ENCODE results near the gene FEZ2.

GRCh38 chr2:36620321-36620720 lies 22.4 kb upstream of the FEZ2 start:
- TF ChIP-seq CTCF (IDR thresholded peaks at IDR 0.05): no peak
- no peak for TF ChIP-seq POLR2AphosphoS5 (IDR thresholded peaks at IDR 0.05; ENCODE audit: insufficient read depth in 1 of 2, low read depth in 1 of 2)

All from vagina (tissue), 2 donors.